ENCODE results near the gene NUMBL. TPM values are rescaled to one million over a fixed set of nuclear protein-coding genes. Genes with fewer than 3 reads are reported as not detected.

Gene NUMBL
- total and polyA plus RNA-seq, 2 of the 13 experiments (the other 11 are each of a cell fraction or from before 2014, with no cell fraction given): 0.49 to 2.3 TPM

- TF ChIP-seq BRCA1 (CRISPR knock-in tag; IDR thresholded peaks at IDR 0.05): 0 out of 2 replicates have a peak, but pooled peaks have one; percentile 42
- peak; percentile 73; the same call in 1 of the 2 replicates for TF ChIP-seq ZNF766 (CRISPR knock-in tag; IDR thresholded peaks at IDR 0.05; ENCODE audit: borderline replicate concordance)
- peak; percentile 71 for TF ChIP-seq ZNF891 (CRISPR knock-in tag; IDR thresholded peaks at IDR 0.05)
- peak; percentile 31; the same call in 1 of the 2 replicates for TF ChIP-seq HDAC2 (CRISPR knock-in tag; IDR thresholded peaks at IDR 0.05)
- TF ChIP-seq PAXIP1 (CRISPR knock-in tag; conservative IDR thresholded peaks at IDR 0.05): no peak
- TF ChIP-seq NONO (IDR thresholded peaks at IDR 0.05): no peak
- peak; percentile 81 for TF ChIP-seq NONO (CRISPR knock-in tag; conservative IDR thresholded peaks at IDR 0.05)
- TF ChIP-seq RNF2 (conservative IDR thresholded peaks at IDR 0.05; ENCODE audit: low read depth): peak; percentile 71; the same call in 1 of the 2 replicates
- TF ChIP-seq NKX3-1 (CRISPR knock-in tag; IDR thresholded peaks at IDR 0.05): no peak
- no peak for TF ChIP-seq ZBTB49 (CRISPR knock-in tag; IDR thresholded peaks at IDR 0.05; ENCODE audit: borderline replicate concordance)
- TF ChIP-seq E2F1 (CRISPR knock-in tag; IDR thresholded peaks at IDR 0.05): peak; percentile 46; the same call in 1 of the 2 replicates
- TF ChIP-seq KLF11 (CRISPR knock-in tag; IDR thresholded peaks at IDR 0.05): peak; percentile 56; the same call in 1 of the 2 replicates
- TF ChIP-seq JUN (CRISPR knock-in tag; IDR thresholded peaks at IDR 0.05): no peak
- TF ChIP-seq DBP (CRISPR knock-in tag; IDR thresholded peaks at IDR 0.05; ENCODE audit: not compliant biosample characterization): peak; percentile 89
- TF ChIP-seq SALL2 (CRISPR knock-in tag; IDR thresholded peaks at IDR 0.05): peak; percentile 51; the same call in 1 of the 2 replicates
- peak; percentile 60 for TF ChIP-seq PHF8 (CRISPR knock-in tag; IDR thresholded peaks at IDR 0.05)
Observed at GRCh38 chr19:40662925-40663694, 27.3 kb downstream of the NUMBL start (continued).

Measured in HepG2 (cell line).